GM21576 (cell line): ENCODE measurements around the gene KATNAL1.
"Not testable (repeated sequence)": the region's sequence is repeated elsewhere in the genome, so short reads cannot be mapped to it uniquely, and the experiment has no call there.

Experiments
- ATAC-seq: cut with Tn5 transposase; IDR thresholded peaks from one replicate; pipeline ENCODE4 v1.9.1; 2021; ENCODE audit warnings: mild to moderate bottlenecking, moderate library complexity; ENCODE audit not compliant: unreplicated experiment

Gene KATNAL1

DNA sequence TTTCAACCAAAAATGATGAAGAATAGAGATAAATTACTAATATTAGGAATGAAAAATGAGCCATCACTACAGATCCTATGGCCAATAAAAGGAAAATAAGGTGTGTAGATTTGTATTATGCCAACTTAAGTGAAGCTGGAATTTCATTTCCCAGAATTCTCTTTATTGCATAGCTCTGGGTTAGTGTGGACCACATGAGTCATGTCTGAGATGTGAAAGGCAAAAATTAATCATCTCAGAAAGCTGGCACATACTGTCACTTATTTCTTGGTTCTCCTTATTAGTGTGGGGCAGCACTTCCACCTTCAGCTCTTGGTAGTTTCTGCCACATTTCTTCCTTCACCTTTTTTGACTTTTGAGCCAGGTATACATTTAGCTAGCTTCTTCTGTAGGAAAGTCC, 82.6 kb downstream of the KATNAL1 start:
- ATAC-seq: no peak

DNA sequence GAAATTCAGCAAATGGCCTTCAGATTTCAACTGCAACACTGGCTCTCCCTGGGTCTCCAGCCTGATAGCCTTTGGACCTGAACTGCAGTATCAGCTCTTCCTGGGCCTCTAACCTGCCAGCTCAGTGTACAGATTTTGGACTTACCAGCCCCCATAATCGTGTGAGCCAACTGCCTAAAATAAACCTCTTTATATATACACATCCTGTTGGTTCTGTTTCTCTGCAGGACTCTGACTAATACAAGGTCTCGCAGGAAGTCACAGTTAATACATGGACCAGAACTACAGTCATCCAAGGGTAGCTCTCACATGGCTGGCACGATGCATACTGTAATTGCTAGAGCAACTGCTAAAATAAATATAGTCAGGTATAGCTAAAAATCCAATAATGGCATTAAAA, 85.1 kb downstream of the KATNAL1 start:
- no peak for ATAC-seq

DNA sequence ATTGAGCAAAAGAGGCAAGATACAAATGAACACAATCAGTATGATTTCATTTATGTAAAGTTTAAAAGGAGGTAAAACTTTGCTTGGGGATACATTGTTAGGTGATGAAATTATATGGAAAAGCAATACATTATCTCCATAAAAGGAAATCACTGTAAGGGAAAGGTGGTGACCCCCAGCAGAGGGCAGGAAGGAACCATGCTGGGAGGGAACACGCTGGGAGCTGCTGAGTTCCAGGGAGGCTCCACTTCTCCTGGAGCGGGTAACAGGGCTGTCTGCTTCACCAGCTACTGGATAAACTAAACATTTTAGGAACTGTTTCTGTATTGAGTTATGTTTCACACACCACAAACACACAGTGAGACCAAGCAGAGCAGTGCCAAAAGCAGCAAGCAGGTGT, 91.2 kb downstream of the KATNAL1 start:
- no peak for ATAC-seq

DNA sequence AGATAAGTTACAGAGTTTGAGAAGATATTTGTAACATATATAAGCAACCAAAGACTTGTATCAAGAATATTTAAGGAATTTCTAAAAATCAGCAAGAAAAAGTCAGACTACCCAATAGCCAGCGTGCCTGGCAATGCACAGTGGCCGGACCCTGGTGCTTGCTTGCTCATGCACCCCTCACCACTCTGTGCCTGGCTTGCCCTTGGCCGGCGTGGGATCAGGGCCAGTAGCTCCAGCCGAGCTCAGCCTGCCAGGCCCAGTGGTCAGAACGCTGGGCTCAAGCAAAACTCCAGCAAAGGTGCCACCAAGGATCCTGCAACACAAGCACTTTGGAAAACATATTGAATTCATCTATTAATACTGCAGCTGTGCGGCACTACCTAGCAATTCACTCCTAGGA, 95.1 kb downstream of the KATNAL1 start:
- ATAC-seq: no peak

DNA sequence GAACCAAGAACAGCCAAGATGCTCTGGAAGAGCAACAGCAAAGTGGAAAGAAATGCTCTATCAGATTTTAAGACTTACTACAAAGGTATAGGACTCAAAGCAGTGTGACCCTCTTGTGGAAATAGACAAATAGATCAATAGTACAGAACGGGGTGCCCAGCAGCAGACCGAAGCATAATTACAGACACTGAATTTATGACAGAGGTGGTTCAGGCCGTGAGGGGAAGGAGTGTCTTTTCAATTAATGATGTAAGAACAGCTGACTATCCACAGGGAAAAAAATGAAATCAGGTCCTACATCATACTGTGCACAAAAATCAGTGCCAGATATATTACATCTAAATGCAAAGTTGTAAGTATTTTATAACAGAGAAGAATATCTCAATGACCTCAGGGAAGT, 95.6 kb downstream of the KATNAL1 start:
- ATAC-seq: no peak

DNA sequence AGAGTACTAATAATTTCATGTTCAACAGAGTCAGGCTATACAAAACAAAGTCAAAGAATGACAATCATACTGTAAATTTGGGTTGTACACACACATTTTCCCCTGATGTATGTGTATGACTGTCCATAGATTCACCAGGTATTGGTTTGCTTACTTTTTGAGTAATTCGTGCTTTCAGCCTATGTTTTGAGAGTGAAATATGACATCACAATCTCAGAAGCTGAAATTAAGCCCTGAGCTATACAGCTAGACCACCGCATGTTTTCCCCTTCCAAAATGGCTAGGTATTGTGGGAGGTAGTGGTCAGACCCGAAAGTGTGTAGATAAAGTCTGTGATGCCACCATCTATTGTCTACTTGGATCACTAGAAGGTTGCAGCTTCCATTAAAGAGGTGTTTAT, 102.8 kb downstream of the KATNAL1 start:
- ATAC-seq: no peak

DNA sequence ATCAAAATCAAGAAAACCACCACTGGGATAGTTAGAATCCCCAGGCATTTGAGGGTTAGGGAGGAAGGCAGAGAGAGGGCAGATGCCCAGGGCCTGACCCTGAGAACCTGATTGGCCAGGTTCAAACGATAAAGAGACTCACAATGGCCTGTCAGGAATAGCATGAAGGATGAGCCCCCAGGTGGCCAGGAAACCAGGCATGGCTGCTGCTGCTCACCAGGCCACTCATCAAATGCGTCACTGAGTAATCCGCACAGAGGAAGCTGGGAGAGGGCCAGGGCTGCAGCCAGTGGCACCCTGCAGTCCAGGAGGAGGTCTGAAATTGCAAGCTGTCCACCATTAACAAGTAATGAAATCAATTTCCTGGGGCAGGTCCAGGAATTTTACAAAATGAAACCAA, 111.3 kb downstream of the KATNAL1 start:
- no peak for ATAC-seq

DNA sequence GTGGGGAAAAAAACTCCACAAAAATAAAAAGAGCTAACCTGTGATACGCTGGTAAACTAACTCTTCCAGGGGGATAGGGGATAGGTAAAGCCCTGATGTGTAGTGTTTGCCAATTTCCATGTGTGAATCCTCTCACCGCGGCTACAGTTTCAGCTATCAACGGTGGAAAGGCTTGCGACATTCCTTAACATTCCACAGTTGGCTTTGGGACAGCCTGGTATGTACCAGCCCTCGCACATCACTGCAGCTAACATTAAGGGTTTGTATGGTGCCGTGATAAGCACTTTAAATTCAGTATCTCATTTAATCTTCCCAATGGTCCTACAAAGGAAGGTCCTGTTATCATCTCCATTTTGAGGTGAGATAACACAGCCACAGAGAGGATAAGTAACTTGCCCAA, 112.4 kb downstream of the KATNAL1 start:
- ATAC-seq: no peak

DNA sequence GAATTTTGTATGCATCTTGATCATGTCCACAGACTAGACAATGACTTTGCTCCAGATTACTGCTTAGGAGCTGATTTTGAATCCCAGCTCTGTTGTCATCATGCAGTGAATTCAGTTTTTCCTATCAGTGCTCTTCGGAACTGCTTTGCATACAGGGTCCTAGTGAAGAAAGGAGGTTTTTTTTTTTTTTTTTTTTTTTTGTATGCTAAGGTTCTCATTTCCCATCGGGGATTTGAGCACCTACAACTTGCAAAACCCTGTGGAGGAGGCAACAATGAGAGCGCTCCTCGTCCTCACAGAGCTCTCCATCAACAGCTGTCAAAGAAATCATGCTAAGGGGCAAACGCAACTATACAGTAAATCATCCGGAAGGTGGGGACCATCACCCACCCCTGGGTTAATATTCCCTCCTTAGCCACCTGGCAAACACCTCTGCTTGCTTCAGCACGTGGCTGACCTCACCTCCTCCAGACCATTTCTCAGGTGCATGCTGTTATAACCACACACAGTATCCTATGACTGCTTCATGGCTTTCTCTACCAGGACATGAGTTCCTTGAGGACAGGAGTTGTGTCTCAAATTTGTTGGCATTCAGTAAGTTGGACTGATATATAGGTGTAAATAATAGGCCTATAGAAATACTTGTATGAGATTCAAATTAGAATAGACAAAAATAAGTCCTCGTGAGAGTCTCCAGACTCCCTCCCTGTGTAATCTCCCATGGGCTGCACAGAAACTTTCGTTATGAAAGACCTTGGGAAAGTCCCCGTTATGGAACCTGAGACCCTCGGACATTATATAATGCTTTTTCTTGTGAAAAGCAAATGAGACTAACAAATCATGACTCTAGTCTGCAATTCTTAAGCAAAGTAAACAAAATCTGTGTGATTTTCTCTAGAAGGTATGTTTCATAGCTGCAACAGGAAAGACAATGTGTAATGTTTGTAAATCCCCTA, 113.8 kb downstream of the KATNAL1 start:
- no peak for ATAC-seq

DNA sequence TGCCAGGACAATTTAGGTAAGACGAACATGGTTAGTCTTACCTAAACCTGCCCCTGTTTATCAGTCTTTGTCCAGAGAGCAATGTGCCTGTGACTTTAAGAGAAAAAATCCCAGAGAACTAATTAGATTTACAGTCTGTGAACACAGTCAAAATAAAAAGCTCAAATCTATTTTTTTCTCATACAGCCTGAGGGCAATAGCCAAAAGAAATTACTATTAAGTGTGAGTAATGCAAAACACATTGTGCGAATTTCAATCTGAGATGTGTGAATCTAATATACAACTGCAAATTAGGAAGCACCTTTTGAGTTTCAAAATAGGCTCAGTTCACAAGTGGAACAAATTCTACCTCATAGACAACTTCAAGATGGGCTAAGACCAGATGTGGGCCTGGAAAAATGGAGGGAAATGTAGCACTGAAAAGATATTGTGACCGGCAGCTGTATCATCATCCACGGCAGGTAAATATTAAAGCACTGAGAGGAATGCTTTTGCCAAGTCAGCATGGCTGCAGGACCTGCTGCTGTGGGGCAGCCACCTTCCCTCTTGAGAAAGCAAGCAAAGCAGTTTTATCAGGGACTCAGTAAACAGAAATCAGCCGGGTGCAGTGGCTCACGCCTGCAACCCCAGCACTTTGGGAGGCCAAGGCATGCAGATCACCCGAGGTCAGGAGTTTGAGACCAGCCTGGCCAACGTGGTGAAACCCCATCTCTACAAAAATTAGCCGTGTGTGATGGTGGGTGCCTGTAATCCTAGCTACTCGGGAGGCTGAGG, 114.8 kb downstream of the KATNAL1 start:
- no peak for ATAC-seq

DNA sequence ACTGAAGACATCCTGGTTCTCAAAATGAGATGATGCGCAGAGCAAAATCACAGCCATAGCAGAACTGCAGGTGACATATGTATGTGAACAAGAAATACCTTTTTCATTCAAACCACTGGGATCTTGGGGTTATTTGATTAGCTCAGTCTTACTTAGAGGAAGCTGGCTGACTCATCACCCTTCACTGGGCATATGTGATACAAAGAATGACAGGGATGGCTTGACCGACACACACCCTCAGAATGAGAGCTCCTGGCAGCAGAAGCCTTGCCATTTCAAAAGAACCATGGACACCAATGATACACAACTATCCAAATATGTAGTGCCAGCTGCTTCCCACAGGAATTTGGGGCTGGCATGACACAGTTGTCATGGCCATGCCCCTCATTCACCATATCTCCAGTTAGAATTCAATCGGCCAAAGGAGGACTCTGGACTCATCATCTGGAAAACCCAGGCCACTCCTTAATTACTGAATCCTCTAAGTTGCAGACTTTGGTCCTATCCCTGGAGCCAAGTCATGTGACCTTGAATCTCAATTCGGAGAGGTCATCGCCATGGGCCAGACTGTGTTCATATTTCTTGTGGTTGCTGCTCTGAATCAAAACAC, 115.8 kb downstream of the KATNAL1 start:
- no peak for ATAC-seq

DNA sequence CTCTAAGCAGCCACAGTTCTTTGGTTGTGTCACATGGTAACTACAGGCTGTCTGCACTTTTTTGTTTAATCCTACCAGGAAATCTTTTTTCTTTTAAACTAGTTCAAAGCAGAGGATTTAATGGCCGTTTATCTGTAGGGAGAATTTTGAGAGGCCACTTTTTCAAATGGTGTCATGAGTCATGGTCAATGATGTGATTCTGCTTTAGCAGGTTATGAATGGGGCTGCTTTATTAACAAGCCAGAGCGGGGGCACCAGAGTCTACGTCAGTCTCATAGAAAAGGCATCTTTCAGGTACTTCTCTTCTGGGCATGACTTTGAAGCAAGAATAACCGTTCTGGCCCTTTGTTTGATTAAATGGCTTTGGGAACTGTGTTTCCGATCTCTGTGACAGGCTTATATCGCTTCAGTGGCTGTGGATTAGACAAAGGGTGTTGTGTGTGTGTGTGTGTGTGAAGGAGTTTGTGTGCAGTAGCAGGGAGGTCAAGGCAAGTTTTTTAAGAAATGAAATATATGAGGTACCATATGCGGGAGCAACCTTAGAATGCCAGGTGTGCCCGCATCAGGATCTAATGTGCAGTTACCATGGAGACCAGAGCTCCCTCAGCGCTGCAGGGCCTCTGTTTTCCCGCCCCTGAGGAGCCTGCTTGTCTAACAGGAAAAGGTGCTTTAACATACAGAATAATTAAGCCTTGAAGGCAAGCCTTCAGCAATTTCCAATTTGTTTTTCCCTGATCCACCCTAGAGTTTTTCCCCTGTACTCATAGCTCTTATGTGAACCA, 120.5 kb downstream of the KATNAL1 start:
- ATAC-seq: no peak

DNA sequence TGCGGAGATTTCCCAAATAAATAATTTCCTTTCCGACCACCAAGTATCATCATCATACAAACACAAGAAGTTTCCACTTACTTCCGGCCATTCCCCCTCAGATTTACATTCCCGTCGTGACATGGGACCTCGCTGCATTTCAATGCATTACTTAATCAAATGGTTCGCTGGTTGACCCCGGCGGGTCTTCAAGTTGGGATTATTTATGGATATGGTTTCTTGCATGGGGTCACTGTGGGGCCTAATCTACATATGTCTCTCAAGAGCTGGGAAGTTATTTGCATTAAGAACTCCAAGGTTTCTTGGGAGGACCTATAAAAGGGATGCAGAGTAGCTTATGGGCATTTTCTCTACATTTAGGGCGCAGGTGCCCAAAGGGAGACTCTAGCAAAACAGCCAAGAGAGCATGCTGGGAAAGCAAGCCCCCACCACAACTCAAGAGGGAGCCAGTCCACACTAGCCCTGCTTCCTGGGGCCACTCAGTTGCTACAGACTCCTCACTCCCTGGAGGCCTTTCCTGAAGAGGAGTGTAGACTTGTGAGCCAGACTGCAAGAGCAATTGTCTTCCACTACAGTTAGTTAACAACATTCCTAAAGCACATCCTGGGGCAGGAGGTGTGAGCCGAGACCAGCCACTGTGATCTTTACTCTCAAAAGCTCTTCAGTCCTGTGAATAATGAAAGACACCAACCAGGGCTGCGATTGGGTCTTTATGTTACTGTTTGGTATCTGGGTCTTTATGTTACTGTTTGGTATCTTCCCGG, 125.3 kb downstream of the KATNAL1 start:
- ATAC-seq: no peak

DNA sequence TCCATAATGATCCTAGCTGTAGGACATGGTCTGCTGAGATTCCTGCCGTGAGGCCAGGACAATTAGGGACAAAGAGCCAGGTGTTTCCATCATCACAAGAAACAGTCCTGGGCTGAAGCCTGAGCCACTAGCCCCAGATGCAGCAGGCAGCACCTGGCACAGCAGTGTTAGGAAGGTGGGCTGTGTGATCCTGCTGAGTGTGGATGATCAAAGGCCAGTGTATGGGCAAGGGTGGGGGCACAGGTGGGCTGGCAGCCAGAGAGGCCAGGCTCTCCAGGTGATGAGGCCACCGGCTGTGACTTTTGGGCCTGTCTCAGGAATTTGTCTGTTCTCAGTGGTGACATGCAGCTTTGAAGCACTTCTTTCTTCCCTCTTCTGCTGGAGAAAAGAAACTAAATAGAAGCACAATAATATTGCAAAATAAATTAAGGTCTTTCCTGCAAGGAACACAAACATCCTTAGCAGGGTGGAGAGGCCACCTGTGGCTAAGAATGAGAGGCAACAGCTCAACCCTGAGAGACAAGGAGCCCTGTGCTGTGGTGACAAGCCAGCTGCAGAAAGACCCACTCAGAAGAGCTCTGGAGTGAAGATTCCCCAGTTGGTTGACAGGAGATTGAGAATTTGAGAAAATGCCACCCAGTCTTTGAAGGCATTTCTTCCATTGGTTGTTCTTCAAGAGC, 127.6 kb downstream of the KATNAL1 start:
- no peak for ATAC-seq

DNA sequence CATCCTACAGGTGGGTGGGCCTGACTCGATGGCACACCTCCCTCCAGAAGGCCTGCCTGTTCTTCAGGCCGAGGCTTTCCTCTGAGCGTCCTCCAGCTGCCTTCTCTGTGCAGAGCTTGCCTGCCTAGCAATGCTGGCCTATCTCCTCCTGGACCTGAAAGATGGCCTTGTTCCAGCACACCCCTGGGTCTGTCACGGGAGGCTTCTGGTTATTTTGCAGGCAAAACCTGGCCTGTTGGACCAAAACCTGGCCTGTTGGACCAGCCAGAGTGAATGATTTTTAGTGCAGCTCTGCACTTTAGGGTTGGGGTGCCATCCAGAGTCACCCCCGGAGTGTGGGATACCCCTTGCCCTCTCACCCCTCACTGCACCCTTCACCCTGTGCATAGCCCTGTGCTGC, 128.4 kb downstream of the KATNAL1 start:
- no peak for ATAC-seq

DNA sequence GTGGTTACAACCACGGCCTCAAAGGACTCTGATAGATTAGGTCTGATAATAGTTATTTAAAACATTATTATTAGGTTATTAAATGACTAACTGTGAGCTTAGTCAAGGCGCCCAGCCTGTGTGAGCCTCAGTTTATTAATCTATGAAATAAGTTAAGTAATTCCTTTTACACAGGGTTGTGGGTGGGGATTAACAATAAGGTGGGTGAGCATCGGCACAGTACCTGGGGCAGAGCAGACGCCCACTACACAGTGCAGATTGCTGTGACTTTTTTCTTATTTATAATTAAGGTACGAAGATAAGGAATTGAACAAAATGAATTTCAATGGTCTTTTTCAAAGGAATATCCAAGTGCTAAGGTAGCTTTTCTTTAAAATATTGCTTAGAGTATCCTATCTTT, 132.2 kb downstream of the KATNAL1 start:
- ATAC-seq: no peak

DNA sequence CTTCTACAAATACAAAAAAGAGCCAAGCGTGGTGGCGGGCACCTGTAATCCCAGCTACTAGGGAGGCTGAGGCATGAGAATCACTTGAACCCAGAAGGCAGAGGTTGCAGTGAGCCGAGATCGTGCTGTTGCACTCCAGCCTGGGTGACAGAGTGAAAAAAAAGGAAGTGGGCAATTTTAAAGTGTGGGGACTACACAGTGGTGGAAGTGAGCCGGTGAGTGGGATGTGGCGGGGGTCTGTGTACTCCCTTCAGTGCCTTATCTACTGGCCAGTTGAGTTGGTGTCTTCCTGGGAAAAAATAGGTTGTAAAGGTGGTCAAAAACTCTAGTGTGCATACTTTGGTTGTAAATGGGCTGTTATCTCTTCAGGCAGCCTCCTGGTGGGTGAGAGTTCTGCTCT, 133.1 kb downstream of the KATNAL1 start:
- not testable (repeated sequence) for ATAC-seq

DNA sequence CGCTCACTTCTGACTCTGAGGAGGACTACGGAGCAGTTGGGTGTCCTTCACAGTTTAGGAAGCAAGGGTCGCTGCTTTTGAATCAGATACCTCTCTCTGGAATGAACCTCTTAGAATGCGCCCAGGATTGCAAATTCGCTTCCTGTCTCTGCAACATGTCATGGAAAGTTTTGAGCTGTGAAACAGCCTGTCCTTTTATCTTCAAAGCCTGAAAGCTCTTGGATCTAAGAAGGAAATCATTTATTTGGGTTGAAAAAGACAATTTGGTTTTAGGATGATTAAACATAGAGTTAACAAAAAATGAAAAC, 134.1 kb downstream of the KATNAL1 start:
- no peak for ATAC-seq

DNA sequence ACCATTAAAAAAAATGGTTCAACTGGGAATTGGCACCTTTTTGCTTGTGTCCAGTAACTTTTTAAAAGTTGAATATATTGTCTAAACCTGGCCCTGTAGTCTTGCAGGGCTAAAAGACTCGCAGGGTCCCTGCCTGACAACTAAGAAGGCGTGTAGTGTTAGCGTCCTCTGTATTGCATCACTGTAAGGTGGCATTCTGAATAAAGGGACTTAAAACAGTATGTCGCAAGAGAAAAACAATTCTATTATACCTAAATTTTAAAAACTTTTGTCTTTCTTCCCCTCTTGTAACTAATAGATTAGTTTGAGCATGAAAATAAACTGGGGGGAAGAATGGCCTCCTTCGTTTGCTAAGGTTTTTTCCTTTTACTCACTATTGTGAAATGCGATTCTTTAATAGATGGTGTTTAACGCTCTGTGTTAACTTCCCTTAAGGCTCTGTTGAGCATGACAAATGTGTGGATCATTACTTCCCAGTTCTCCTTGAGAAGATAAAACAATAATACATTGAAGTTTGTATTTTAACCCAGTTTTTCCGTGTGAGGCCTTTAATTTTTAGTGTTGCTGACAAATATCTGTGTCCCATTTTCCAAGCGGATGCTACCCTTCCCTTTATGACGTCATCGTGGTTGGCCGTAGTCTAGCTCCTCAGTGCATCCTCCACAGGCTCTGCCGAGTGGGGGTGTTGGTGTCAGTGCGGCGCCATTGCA, 134.6 kb downstream of the KATNAL1 start:
- no peak for ATAC-seq
